Motor neuron (in vitro differentiated cells): ENCODE data around the gene FCRL6. TPM values are rescaled to one million over a fixed set of nuclear protein-coding genes. Genes with fewer than 3 reads are reported as not detected.

Experiments
- ATAC-seq, 8 experiments: fragments of 200-7000 bp; cut with Tn5 transposase; replicated peaks in 6 of 8; 2 replicates each; pipeline ENCODE4 v1.8.0; 2021; ENCODE audit warnings: mild to moderate bottlenecking in 8 of 8, moderate library complexity in 8 of 8
- H3K27ac ChIP-seq, 2 donors: fragments of 250-450 bp; sonication (Bioruptor Pico); 2 replicates each; pipeline ENCODE4 v1.9.0; 2021; ENCODE audit warnings: antibody characterized with exemption in 2 of 2, mild to moderate bottlenecking in 2 of 2, moderate library complexity in 1 of 2
- H3K4me1 ChIP-seq, 2 donors: fragments of 250-450 bp; sonication (Bioruptor Pico); replicated peaks in 1 of 2; 2 replicates each; pipeline ENCODE4 v1.6.1; 2021; ENCODE audit warnings: antibody characterized with exemption in 2 of 2, mild to moderate bottlenecking in 2 of 2, moderate library complexity in 1 of 2
- H3K4me3 ChIP-seq, 5 donors: fragments of 250-450 bp; sonication (Bioruptor Pico); 2 replicates each; pipeline ENCODE4 v1.9.0; 2021; ENCODE audit warnings: antibody characterized with exemption in 5 of 5, mild to moderate bottlenecking in 5 of 5, moderate library complexity in 4 of 5
- WGBS, 10 experiments: fragments of 450-650 bp; shearing (Covaris generic); methylation state at CpG; one replicate each; pipeline ENCODE4 v1.0.0; 2022; 5-methylcytosine and 5-hydroxymethylcytosine counted together
- in situ Hi-C, 9 experiments: fragments of 400-800 bp; cut with MboI; loops; one replicate each; pipeline ENCODE4 v1.15.0; 2021; ENCODE audit warnings: low sequenced_read_pairs in 9 of 9, low pct_unique_long_range_greater_than_20kb in 2 of 9; ENCODE audit not compliant: unreplicated experiment in 9 of 9
- total RNA-seq, 8 experiments: library from RNA; unstranded; fragments of 300-600 nt; gene quantifications; 2 replicates each; pipeline versions ENCODE4 v1.2.3 to v1.2.4, GENCODE V29; 2022

The FCRL6 gene
- total RNA-seq, 8 experiments from 2014 or later = 0.27 to 1.0 (median 0.42) TPM; not detected in 5

DNA sequence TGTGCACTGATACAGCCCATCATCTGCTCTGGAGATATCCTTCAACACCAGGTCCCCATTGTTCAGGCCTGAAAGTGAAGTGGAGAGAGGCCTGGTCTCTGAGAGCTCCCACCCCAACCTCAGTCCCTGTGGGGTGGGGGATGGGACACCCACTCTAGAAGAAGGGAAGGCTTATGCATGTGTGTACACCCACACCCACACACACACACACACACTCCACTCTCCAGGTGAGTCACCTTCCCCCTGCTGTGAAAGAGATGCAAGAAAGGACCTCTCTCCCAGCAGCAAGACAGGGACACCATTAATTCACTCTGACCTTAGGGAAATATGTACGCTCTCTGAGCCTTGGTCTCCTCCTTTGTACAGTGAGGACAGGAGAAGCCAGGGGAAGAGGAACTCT, 54.4 kb downstream of the FCRL6 start:
- no peak for ATAC-seq
- Histone ChIP-seq H3K4me3 (no peak overlapping the region), H3K4me1 (peaks cover 3 to 9% of the 10 kb centered on the region in 2 donors), H3K27ac (no peak overlapping the region)
- WGBS, 10 experiments = 71 to 100% (median 100%) methylated on average over 1 of the region's 1 CpG; no CpG with 5 or more reads in 5 of the 10 experiments
- in situ Hi-C loops = no loop called here

DNA sequence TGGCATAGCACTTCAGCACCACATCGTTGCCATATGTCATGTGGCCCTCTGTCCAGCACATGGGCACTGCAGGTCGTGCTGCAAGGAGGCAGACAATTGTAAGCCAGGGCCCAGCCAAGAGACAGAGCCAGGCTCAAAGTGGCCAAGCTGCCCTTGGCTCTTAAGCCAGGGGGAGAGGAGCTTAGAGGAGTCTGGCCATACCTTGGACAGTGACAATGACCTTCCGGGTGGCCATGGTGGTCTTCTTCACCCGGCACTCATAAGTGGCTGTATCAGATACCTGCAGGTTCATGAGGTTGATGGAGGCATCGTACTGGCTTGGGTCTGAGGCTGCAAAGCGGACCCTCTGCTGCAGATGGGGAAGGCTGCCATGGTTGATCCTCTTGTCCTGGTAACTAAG, 55.7 kb downstream of the FCRL6 start:
- no peak overlapping the region for H3K27ac ChIP-seq
- no peak overlapping the region for H3K4me3 ChIP-seq
- 50 to 90% (median 71%) methylated on average over 2 to 6 of the region's 6 CpGs; no CpG with 5 or more reads in 3 of the 10 experiments for WGBS, 10 experiments
- peaks cover 3 to 9% of the 10 kb centered on the region in 2 donors for H3K4me1 ChIP-seq
- in situ Hi-C loops = no loop called here
- ATAC-seq = no peak

DNA sequence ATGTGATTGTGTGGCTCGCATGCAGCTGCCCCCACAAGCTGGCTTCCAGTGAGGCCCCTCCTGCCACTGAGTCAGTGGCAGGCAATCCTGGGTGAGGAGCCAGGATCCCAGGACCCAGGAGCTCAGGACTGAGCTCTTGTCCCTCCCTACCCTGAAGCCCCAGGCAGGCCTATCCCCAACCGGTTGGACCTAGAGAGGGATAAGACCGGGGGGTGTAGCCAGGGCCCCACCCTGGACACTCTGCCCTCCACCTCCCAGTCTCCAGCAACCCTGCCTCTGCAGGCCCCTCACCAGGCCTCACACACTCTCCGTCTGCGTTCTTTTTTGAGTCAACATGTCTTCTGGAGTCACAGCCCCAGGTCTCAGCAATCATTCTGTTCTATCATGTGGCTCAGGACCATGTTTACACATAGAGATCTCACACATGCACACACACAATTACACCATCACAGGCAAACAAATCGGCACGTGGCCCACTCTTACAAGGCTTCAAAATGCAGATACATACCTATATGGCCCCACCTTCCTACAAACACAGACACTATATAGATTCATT, 57.7 kb downstream of the FCRL6 start:
- in situ Hi-C loops = no loop called here

DNA sequence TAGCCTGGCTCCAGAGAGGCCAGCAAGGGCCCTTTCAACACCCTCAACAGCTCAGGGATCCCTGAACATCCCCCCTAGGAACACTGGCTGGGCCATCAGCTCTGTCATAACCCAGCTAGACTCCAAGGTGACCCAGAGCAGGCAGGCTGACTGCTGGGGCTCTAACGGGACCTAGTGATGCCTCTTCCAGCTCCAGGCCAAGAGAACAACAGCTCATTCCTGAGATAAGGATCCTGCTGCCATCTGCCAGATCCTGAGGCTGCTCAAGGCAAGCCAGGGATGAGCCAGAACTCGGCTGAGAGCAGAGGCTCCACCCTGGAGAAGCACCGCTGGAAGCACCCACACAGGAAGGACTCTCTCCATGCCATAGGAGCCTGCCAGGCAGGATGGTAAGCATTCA, 58.3 kb downstream of the FCRL6 start:
- ATAC-seq = peak in 5 of 8 experiments; percentile 7 to 53 (median 27)
- WGBS, 10 experiments = 0 to 67% (median 31%) methylated on average over 1 to 3 of the region's 3 CpGs; no CpG with 5 or more reads in 5 of the 10 experiments
- H3K27ac ChIP-seq = no peak overlapping the region
- no peak overlapping the region for H3K4me3 ChIP-seq
- H3K4me1 ChIP-seq = peaks cover 0 to 3% of the 10 kb centered on the region in 2 donors
- in situ Hi-C loops = no loop called here

More for the DNA sequence above, 57.7 kb downstream of the FCRL6 start:
- Histone ChIP-seq H3K4me1 (peaks cover 0 to 3% of the 10 kb centered on the region in 2 donors), H3K27ac (no peak overlapping the region), H3K4me3 (no peak overlapping the region)
- peak in 3 of 8 experiments; percentile 5 to 65 (median 23) for ATAC-seq
- WGBS, 10 experiments = 10 to 92% (median 58%) methylated on average over 2 to 5 of the region's 7 CpGs; no CpG with 5 or more reads in 2 of the 10 experiments

DNA sequence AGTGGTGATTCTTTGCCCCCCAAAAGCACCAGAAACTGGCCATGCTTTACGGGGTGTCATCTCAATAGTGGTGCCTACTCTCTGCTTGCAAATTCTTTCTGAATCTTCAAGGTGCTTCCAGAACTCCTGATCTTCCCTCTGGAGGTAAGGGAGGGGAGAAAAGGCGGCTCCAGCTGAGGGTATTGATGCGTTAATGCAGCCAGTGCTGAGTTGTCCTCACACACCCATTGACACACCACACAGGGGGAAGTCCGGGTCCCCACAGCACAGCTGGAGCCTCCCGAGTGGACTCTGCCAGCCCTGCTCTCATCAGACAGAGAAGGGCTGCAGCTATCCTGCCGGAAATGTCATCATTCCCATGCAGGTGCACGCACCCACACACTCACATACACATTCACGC, 59.1 kb downstream of the FCRL6 start:
- Histone ChIP-seq H3K4me1 (peaks cover 0 to 3% of the 10 kb centered on the region in 2 donors), H3K4me3 (no peak overlapping the region), H3K27ac (no peak overlapping the region)
- peak in 4 of 8 experiments; percentile 18 to 42 (median 28) for ATAC-seq
- WGBS, 10 experiments = 29 to 67% (median 49%) methylated on average over 1 to 8 of the region's 8 CpGs; no CpG with 5 or more reads in 2 of the 10 experiments
- in situ Hi-C loops = no loop called here

DNA sequence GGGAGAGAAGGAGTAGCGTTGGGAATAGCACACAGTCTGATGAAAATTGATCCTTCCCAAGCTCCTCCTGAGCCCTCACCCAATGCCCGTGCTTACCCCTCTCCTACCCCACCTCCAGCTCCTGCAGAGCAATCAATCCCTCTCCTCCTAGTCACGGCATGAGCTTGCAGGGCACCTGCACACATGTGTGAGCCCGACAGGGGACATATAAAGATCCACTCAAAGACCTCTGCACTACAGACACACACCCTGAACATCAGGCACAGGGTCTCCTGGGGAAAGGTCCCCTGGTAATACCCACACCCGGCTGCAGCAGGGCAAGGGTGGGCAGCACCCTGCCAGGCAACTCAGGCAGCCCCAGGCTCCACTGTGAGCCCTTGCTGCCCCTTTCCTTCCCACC, 59.9 kb downstream of the FCRL6 start:
- ATAC-seq = no peak
- WGBS, 10 experiments = 36 to 80% (median 48%) methylated on average over 1 to 5 of the region's 5 CpGs; no CpG with 5 or more reads in 5 of the 10 experiments
- H3K4me1 ChIP-seq = peaks cover 0 to 3% of the 10 kb centered on the region in 2 donors
- no peak overlapping the region for H3K4me3 ChIP-seq
- no peak overlapping the region for H3K27ac ChIP-seq
- in situ Hi-C loops = no loop called here

DNA sequence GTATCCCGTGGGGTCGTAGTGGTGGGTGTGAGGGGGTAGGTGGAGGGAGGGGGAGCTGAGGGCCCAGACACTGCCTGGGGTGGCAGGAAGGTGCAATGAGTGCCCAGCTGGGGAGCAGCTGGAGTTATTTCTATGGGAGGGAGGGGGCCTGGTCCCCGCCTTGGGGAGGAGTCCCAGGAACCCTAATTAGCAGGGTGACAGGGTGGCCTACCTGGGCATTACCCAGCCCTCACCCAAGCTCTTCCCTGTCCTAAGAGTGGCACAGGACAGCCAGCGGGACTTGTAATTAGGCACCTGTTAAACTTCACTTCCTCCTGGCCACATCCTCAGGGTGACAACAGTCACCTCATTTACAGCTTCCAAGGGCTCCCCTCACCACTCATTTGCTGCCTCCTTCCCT, 60.4 kb downstream of the FCRL6 start, which contains the start of gene VSIG8:
VSIG8 (minus strand) TSS at position 101 of the 400 bp plus-strand sequence. CDS start 136 bp downstream, outside the sequence.
- Histone ChIP-seq H3K4me1 (peaks cover 0 to 3% of the 10 kb centered on the region in 2 donors), H3K27ac (no peak within 1 kb of the TSS), H3K4me3 (no peak within 1 kb of the TSS)
- no peak for ATAC-seq
- in situ Hi-C loops = no loop called here
- WGBS, 10 experiments = 83% methylated on average over 1 of the region's 4 CpGs; no CpG with 5 or more reads in 8 of the 10 experiments

DNA sequence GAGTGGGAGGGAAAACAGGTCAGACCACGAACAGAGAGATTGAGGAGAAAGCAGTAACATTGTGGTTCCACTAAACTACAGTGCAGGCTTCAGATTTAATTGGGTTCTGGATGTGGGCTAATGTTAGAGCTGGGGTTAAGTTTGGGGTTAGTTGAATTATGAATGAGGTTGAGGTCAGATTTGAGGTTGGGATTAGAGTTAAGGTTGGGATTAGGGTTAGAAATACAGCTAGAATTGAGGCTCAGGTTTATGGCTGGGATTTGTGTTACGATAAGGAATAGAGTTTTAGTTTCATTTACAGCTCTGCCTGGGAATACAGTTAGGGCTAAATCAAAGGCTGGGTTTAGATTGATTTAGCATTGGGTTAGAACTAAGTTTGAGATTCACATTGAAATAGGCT, 62.1 kb downstream of the FCRL6 start:
- in situ Hi-C loops = no loop called here
- no peak overlapping the region for H3K4me3 ChIP-seq
- peaks cover 0 to 3% of the 10 kb centered on the region in 2 donors for H3K4me1 ChIP-seq
- no peak overlapping the region for H3K27ac ChIP-seq
- WGBS, 10 experiments = 57 to 100% (median 83%) methylated on average over 1 to 2 of the region's 2 CpGs
- ATAC-seq = no peak

Other genes starting within 250 kb of the FCRL6 start
- under 1 TPM in 1 of 8 experiments, not detected in 7; 0.57 TPM for gene APCS, start 214.5 kb upstream of the FCRL6 start, total RNA-seq
- under 1 TPM in 6 of 8 experiments, not detected in 2; 0.16 to 0.90 (median 0.32) TPM for gene CRP, start 87.8 kb upstream of the FCRL6 start, total RNA-seq
- 10 to 100 TPM in 4 of 8 experiments, 1 to 10 TPM in 4; 5.6 to 29.4 (median 11.8) TPM for gene DUSP23, start 21.4 kb upstream of the FCRL6 start, total RNA-seq
- under 1 TPM in 1 of 8 experiments, not detected in 7; 0.43 TPM for gene SLAMF8, start 24.5 kb downstream of the FCRL6 start, total RNA-seq
- under 1 TPM in 3 of 8 experiments, not detected in 5; 0.05 to 0.24 (median 0.15) TPM for gene VSIG8, start 60.3 kb downstream of the FCRL6 start, total RNA-seq
- 10 to 100 TPM in 1 of 8 experiments, 1 to 10 TPM in 4, under 1 TPM in 3; 0.50 to 30.7 (median 1.2) TPM for gene CFAP45, start 97.8 kb downstream of the FCRL6 start, total RNA-seq
- gene TAGLN2, start 123.1 kb downstream of the FCRL6 start, total RNA-seq = 100 to 1,000 TPM in 4 of 8 experiments, 10 to 100 TPM in 3, 1 to 10 TPM in 1; 9.4 to 296 (median 93.0) TPM
- gene IGSF9, start 143.3 kb downstream of the FCRL6 start, total RNA-seq = 10 to 100 TPM in 2 of 8 experiments, 1 to 10 TPM in 4, under 1 TPM in 2; 0.59 to 16.2 (median 3.4) TPM
- gene SLAMF9, start 151.9 kb downstream of the FCRL6 start, total RNA-seq = under 1 TPM in 1 of 8 experiments, not detected in 7; 0.43 TPM
- gene PIGM, start 229.6 kb downstream of the FCRL6 start, total RNA-seq = 10 to 100 TPM in 4 of 8 experiments, 1 to 10 TPM in 4; 5.5 to 12.3 (median 10.3) TPM